SJSA1 (cell line): ENCODE measurements around the gene ADAM17. TPM values are rescaled to one million over a fixed set of nuclear protein-coding genes. Genes with fewer than 3 reads are reported as not detected.
"Not testable (repeated sequence)": the region's sequence is repeated elsewhere in the genome, so short reads cannot be mapped to it uniquely, and the experiment has no call there.

Source experiments
- DNase-seq, 2 experiments: peaks; one replicate each; pipeline ENCODE4 v3.0.0-alpha.2; 2015 to 2020; ENCODE audit warnings: low spot score in 2 of 2, low read depth in 1 of 2
- H3K27ac ChIP-seq: fragments of 250-450 bp; sonication (Bioruptor Pico); 2 replicates; pipeline ENCODE4 v1.5.1; 2020; ENCODE audit warnings: mild to moderate bottlenecking, moderate library complexity
- H3K27me3 ChIP-seq: fragments of 250-450 bp; sonication (Bioruptor Pico); replicated peaks from 2 replicates; pipeline ENCODE4 v1.5.1; 2020; ENCODE audit warnings: mild to moderate bottlenecking, moderate library complexity
- H3K36me3 ChIP-seq: fragments of 250-450 bp; sonication (Bioruptor Pico); 2 replicates; pipeline ENCODE4 v1.5.1; 2020; ENCODE audit warnings: mild to moderate bottlenecking
- H3K4me1 ChIP-seq: fragments of 250-450 bp; sonication (Bioruptor Pico); replicated peaks from 2 replicates; pipeline ENCODE4 v1.6.1; 2021; ENCODE audit warnings: mild to moderate bottlenecking
- H3K4me3 ChIP-seq: fragments of 250-450 bp; sonication (Bioruptor Pico); 2 replicates; pipeline ENCODE4 v1.5.1; 2020; ENCODE audit warnings: mild to moderate bottlenecking
- H3K9me3 ChIP-seq: fragments of 250-450 bp; sonication (Bioruptor Pico); replicated peaks from 2 replicates; pipeline ENCODE4 v1.5.1; 2020; ENCODE audit warnings: mild to moderate bottlenecking
- total RNA-seq: library from RNA; depleted of rRNA; stranded (reverse); fragments of >200 nt; shearing (Covaris generic); gene quantifications from 2 replicates; pipeline ENCODE4 v1.2.3, GENCODE V29; 2014

ADAM17 gene
- total RNA-seq, 1 experiment from 2014 or later = 20.5 TPM

DNA sequence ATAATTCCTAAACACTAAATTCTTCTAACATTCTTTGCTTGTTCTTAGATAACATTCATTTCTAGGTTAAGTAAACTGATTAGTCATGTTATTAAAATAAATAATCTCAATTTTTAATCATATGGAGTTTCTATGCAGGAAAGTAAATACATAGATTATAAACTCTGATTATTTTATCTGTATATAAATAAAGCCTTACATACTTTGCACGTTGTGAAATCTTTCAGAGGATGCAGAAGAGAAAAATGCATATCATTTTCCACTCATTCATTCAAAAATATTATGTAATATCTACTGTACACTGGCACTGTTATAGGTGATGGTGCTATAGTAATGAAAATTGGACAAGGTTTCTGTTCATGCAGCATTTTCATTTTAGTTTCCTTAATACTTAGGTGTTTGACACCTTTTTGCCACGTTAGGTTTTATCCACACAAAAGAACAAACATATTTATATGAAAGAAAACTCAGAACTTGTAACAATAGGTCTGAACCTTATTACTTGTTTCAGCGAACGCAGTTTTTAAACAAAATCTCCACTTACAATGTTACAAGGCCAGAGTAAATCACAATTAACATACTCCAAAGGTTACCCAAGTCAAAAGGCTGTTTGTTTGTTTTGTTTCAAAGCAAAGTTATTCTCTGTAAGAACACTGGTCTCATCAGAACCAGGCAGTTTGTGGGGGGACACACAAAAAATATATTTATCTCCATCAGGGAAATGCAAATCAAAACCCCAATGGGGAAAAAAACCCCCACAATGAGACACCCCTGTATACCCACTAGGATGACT is 27.4 kb downstream of the ADAM17 start:
- DNase-seq = no peak
- Histone ChIP-seq H3K36me3 (peaks cover 47% of the 10 kb centered on the region), H3K9me3 (no peaks in the 10 kb centered on the region), H3K27me3 (no peaks in the 10 kb centered on the region), H3K4me3 (no peak overlapping the region), H3K4me1 (peaks cover 11% of the 10 kb centered on the region), H3K27ac (no peak overlapping the region; the same call in 1 of the 2 replicates)

DNA sequence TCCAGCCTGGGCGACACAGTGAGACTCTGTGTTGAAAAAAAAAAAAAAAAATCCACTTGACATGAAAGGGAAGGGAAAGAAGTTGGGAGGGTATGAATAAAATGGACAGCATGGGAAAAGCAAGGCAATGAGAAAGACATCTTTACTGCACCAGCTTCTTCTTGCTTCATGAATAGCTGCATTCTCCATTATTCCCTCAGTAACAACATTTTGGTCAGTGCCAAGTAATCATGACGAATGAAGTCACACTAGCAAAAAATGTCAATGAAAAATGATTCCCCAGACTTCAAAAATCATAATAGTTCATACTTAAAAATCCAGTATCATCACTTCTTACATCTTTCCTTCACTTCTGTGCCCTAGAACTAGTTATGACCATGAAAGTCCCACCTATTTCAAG is 30.4 kb downstream of the ADAM17 start:
- Histone ChIP-seq H3K4me1 (peaks cover 11% of the 10 kb centered on the region), H3K27me3 (no peaks in the 10 kb centered on the region), H3K4me3 (no peak overlapping the region), H3K27ac (no peak overlapping the region), H3K36me3 (peaks cover 55% of the 10 kb centered on the region), H3K9me3 (no peaks in the 10 kb centered on the region)
- DNase-seq = no peak

DNA sequence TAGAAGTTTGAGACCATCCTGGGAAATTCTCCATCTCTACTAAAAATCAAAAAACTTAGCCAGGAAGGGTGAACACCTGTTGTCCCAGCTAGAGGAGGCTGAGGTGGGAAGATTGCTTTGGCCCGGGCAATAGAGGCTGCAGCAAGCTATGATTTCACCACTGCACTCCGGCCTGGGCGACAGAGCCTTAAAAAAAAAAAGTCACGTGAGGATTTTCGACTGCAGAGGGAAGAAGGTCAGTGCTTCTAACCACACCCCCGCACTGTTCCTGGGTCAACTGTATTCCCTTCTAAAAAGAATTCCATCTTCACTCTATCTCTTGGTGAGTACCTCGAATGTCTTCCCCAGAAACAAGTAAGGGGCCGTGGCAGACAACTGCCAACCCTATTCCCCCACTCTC is 31.3 kb downstream of the ADAM17 start:
- no peak for DNase-seq
- Histone ChIP-seq H3K9me3 (no peaks in the 10 kb centered on the region), H3K4me1 (peaks cover 11% of the 10 kb centered on the region), H3K27ac (no peak overlapping the region), H3K27me3 (no peaks in the 10 kb centered on the region), H3K4me3 (no peak overlapping the region), H3K36me3 (peaks cover 60% of the 10 kb centered on the region)

DNA sequence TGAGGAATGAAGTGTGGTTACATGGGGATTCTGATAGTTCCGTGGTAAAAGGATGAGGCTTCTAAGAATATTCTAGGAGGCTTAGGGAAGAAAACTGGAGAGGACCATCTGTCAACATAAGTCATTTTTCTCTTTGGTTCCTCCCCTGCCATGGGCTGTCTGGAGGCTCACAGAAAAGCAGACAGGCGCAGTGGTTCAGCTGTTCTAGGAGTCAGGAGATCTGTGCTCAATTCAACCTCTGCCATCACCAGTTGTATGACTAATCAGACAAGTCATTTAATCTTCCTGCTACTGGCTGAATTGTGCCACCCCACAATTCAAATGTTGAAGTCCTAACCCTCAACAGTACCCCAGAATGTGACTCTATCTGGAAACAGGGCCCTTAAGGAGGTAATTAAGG is 36.4 kb downstream of the ADAM17 start:
- H3K4me1 ChIP-seq = no peaks in the 10 kb centered on the region
- peaks cover 46% of the 10 kb centered on the region for H3K36me3 ChIP-seq
- H3K27ac ChIP-seq = no peak overlapping the region
- H3K9me3 ChIP-seq = no peaks in the 10 kb centered on the region
- no peak overlapping the region for H3K4me3 ChIP-seq
- no peaks in the 10 kb centered on the region for H3K27me3 ChIP-seq
- no peak for DNase-seq

DNA sequence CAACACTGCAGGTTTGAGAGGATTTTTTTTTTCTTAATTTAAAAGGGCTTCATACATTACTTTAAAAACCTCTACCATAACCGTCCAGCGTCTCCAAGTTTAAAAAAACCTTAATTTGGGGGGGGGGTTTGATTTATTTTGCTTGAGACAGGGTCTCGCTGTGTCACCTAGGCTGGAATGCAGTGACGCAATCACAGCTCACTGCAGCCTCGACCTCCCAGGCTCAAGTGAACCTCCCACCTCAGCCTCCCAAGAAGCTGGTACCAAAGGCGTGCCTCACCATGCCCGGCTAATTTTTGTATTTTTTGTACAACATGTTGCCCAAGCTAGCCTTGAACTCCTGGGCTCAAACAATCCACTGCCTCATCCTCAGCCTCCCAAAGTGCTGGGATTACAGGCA is 36.9 kb downstream of the ADAM17 start:
- no peak for DNase-seq
- H3K4me1 ChIP-seq = no peaks in the 10 kb centered on the region
- H3K27ac ChIP-seq = no peak overlapping the region
- H3K9me3 ChIP-seq = no peaks in the 10 kb centered on the region
- no peak overlapping the region for H3K4me3 ChIP-seq
- peaks cover 46% of the 10 kb centered on the region for H3K36me3 ChIP-seq
- H3K27me3 ChIP-seq = no peaks in the 10 kb centered on the region

DNA sequence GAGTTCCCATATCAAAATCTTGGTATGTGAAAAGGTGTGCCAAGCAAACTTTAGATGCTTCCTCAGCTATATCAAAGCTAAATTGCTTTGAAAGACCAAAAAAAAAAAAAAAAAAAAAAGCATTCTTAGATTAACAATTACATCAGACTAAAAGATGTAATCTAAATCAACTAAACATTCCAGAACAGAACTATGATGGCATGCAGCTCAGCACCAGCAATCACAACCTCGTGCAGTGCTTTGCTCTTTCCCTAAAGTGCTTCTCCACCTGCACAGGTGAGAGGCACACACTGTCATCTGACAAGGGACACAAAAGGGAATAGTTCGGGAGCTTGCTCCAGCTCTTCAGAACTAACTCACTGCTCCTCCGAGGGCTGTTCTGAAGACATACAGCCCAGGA is 37.5 kb downstream of the ADAM17 start:
- no peak for DNase-seq
- H3K36me3 ChIP-seq = peaks cover 46% of the 10 kb centered on the region
- H3K4me3 ChIP-seq = no peak overlapping the region
- no peak overlapping the region for H3K27ac ChIP-seq
- no peaks in the 10 kb centered on the region for H3K4me1 ChIP-seq
- H3K9me3 ChIP-seq = no peaks in the 10 kb centered on the region
- no peaks in the 10 kb centered on the region for H3K27me3 ChIP-seq

DNA sequence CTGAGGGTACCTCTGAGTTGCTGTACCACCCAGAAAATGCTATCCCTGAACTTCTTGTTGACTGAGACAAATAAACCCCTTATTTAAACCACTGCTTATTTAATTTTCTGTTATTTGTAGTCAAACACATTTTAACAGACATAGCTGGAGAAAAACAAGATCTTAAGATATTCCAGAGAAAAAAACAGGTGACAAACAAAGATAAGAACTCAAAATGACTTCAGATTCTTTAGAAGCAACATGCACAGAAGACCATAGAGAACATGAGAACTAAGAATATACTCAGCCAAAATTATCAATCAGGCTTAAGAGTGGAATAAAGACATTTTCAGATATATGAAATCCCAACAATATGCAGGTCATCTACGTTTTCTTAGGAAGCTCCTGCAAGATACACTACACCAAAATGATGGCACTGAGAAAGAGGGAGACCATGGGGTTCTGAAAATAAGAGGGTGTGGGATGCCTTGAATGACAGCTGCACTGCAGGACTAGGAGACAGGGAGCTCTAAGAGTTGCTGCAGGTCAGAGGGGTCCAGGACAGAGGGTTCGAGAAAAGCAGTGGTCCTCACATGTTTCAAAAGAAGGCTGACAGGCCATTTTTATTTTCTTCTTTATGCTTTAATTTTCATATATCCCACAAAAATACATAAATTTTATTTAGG is 38.4 kb downstream of the ADAM17 start:
- H3K4me1 ChIP-seq = no peaks in the 10 kb centered on the region
- H3K9me3 ChIP-seq = no peaks in the 10 kb centered on the region
- H3K27me3 ChIP-seq = no peaks in the 10 kb centered on the region
- no peak overlapping the region for H3K27ac ChIP-seq
- no peak for DNase-seq
- no peak overlapping the region for H3K4me3 ChIP-seq
- H3K36me3 ChIP-seq = peaks cover 52% of the 10 kb centered on the region

DNA sequence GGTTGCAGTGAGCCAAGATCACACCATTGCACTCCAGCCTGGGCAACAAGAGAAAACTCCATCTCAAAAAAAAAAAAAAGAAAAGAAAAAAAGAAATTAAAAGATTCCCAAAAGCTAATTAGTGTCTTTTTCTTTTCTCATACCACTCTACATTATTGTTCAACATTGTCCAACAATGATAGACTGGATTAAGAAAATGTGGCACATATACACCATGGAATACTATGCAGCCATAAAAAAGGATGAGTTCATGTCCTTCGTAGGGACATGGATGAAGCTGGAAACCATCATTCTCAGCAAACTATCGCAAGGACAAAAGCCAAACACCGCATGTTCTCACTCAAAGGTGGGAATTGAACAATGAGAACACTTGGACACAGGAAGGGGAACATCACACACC is 41.7 kb downstream of the ADAM17 start:
- H3K36me3 ChIP-seq = peaks cover 39% of the 10 kb centered on the region
- not testable (repeated sequence) for H3K9me3 ChIP-seq, H3K27me3 ChIP-seq, H3K4me1 ChIP-seq, DNase-seq, H3K27ac ChIP-seq, H3K4me3 ChIP-seq

DNA sequence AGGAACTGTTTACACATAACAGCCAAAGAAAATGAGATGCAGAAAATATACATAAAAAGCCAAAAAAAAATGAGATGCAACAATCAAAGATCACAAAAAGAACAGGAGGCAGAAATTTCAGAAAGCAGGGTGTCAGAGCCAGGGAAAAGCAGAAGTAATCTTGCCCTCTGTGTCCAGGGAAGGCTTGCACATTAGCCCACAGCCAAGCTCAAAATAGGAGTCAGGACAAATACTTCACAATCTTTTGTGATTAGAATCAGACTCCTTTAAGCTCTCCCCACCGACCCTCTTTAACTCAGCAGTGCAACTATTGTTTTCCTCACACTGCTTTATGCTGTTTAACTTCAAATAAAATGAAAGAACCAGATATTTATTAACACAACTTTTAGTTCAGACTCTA is 46.7 kb downstream of the ADAM17 start:
- H3K27me3 ChIP-seq = no peaks in the 10 kb centered on the region
- DNase-seq = no peak
- H3K9me3 ChIP-seq = no peaks in the 10 kb centered on the region
- H3K27ac ChIP-seq = no peak overlapping the region
- peaks cover 56% of the 10 kb centered on the region for H3K36me3 ChIP-seq
- no peaks in the 10 kb centered on the region for H3K4me1 ChIP-seq
- H3K4me3 ChIP-seq = no peak overlapping the region

DNA sequence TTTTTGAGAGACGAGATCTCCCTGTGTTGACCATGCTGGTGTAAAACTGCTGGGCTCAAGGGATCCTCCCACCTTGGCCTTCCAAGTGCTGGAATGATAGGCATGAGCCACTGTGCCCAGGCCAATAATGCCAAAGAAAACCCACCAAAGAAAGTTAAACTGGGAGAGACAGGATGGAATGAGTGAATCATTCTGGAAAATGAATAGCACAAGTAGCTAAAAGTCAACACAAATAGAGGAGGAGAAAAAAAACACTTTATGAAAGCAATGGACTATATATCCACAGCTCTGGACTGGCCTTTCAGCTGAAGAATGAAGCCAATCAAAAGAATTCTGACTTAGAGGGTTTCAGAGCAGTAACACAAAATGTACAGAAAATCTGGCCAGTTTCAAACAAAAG is 57.4 kb downstream of the ADAM17 start:
- peak in 1 of 2 experiments; percentile 52 for DNase-seq
- Histone ChIP-seq H3K9me3 (no peaks in the 10 kb centered on the region), H3K27me3 (no peaks in the 10 kb centered on the region), H3K4me1 (peaks cover 10% of the 10 kb centered on the region), H3K4me3 (no peak overlapping the region), H3K36me3 (peaks cover 76% of the 10 kb centered on the region), H3K27ac (no peak overlapping the region)

DNA sequence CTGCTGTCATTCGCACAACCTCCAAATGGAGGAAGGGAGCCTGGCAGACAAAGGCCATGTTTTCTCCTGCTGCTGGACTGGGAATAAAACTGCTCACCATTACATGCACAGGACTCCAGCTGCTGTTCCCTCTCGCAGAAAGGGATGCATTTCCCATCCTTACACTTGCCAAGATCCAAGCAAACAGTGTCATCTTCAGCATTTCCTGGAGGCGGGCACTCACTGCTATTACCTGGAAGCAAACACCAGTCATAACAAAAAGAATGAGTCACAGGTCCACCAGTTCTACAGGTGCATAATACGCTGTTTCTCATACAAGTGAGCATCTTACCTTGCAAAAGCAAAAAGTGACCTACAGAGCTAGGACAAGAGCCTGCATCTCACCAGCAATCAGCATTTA is 58.6 kb downstream of the ADAM17 start:
- no peaks in the 10 kb centered on the region for H3K9me3 ChIP-seq
- H3K4me1 ChIP-seq = peaks cover 10% of the 10 kb centered on the region
- H3K36me3 ChIP-seq = peaks cover 82% of the 10 kb centered on the region
- no peak for DNase-seq
- no peak overlapping the region for H3K4me3 ChIP-seq
- H3K27me3 ChIP-seq = no peaks in the 10 kb centered on the region
- no peak overlapping the region for H3K27ac ChIP-seq

DNA sequence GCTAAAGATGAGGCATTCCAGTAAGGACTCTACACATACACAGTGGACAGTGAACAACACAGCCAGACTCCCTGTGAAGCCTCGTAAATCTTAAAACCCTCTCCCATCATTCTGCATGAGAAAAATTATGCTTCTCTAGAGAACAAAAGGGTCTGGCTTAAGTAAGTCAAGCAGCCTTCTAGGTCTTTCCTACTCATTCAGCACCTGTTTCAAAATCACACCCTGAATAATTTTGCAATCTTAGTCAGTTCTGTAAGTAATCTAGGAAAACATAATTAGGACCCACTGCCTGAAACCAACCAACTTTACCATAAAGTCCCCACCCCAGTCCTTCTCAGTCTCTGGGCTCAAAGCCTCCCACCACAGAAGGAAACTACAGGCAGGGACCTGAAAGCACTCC is 61.5 kb downstream of the ADAM17 start:
- H3K4me1 ChIP-seq = peaks cover 10% of the 10 kb centered on the region
- H3K27me3 ChIP-seq = no peaks in the 10 kb centered on the region
- no peak for DNase-seq
- no peak overlapping the region for H3K27ac ChIP-seq
- peaks cover 84% of the 10 kb centered on the region for H3K36me3 ChIP-seq
- no peak overlapping the region for H3K4me3 ChIP-seq
- no peaks in the 10 kb centered on the region for H3K9me3 ChIP-seq

DNA sequence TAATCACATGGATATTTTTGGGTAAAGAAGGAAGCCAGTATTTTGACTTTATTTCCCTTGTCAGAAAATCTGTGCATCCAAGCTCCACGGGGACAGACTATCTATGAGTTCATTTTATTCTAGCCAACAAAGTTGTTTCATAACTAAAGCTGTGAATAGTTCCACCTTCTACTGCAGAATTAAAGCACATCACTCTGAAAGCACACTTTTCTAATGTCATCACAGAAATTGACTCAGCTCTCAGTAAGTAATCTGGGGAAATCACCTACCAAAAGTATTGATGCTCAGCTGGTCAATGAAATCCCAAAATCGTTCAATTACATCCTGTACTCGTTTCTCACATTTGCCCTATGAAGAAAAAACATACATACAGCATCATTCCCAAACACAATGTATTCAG is 62.2 kb downstream of the ADAM17 start:
- H3K4me1 ChIP-seq = peaks cover 6% of the 10 kb centered on the region
- H3K36me3 ChIP-seq = peaks cover 86% of the 10 kb centered on the region
- H3K9me3 ChIP-seq = no peaks in the 10 kb centered on the region
- no peak overlapping the region for H3K4me3 ChIP-seq
- no peak for DNase-seq
- H3K27me3 ChIP-seq = no peaks in the 10 kb centered on the region
- H3K27ac ChIP-seq = no peak overlapping the region

DNA sequence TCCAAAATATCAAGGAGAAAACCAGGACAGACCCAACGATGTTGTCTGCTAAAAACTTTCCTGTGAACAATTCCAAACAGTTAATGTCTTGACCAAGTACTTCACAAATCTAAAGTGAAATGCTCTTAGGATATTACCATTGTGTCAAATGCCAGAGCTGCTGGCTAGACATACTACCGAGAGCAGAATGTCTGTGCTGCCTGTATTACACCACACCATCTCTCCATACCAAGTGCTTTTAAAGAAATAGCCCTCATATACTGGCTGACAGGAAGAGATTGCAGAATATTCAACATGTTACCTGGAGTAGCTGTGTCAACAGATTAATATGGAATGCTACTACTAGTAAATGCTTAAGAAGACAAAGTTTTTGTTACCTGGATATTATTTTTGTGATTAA is 62.7 kb downstream of the ADAM17 start:
- peaks cover under 1% of the 10 kb centered on the region for H3K4me1 ChIP-seq
- no peak overlapping the region for H3K27ac ChIP-seq
- no peak overlapping the region for H3K4me3 ChIP-seq
- peaks cover 88% of the 10 kb centered on the region for H3K36me3 ChIP-seq
- H3K9me3 ChIP-seq = no peaks in the 10 kb centered on the region
- no peaks in the 10 kb centered on the region for H3K27me3 ChIP-seq
- DNase-seq = no peak
